ENCODE measurements around the gene SLC37A2. TPM values are rescaled to one million over a fixed set of nuclear protein-coding genes. Genes with fewer than 3 reads are reported as not detected.
A peak's percentile ranks its signal among the peaks of the same experiment; 100 is the strongest.

The SLC37A2 gene
- total RNA-seq, 4 donors from 2014 or later: 3.9 to 11.4 (median 7.2) TPM

- H3K9me3 ChIP-seq: no peaks in the 10 kb centered on the region
- DNase-seq (ENCODE audit: low spot score in 2 of 2): peak; percentile 54 to 76
- H3K4me3 ChIP-seq: no peak overlapping the region
- TF ChIP-seq EP300 (IDR thresholded peaks at IDR 0.05) (peak; percentile 65 to 83), POLR2A (IDR thresholded peaks at IDR 0.05) (no peak), CTCF (IDR thresholded peaks at IDR 0.05) (no peak)
- H3K27me3 ChIP-seq: peaks cover 0 to 4% of the 10 kb centered on the region in 2 donors
- WGBS, 2 donors: 61% methylated on average over 7 of the region's 7 CpGs
- no peaks in the 10 kb centered on the region for H3K36me3 ChIP-seq
- peak overlapping the region; percentile 9 to 63 (median 58) for H3K27ac ChIP-seq
- H3K4me1 ChIP-seq: peaks cover 0 to 19% (median 9%) of the 10 kb centered on the region in 4 donors
Observed at GRCh38 chr11:125070699-125071254, 7.7 kb downstream of the SLC37A2 start.

GRCh38 chr11:125071435-125071834 lies 8.3 kb downstream of the SLC37A2 start:
- 20 to 44% methylated on average over 5 of the region's 5 CpGs for WGBS, 2 donors
- Histone ChIP-seq H3K27ac (peak overlapping the region; percentile 9 to 63 (median 54)), H3K4me1 (peaks cover 0 to 19% (median 9%) of the 10 kb centered on the region in 4 donors), H3K4me3 (no peak overlapping the region), H3K36me3 (no peaks in the 10 kb centered on the region), H3K27me3 (peaks cover 0 to 4% of the 10 kb centered on the region in 2 donors), H3K9me3 (no peaks in the 10 kb centered on the region)
- DNase-seq (ENCODE audit: low spot score in 2 of 2): peak in 1 of 2 donors; percentile 29
- TF ChIP-seq CTCF (IDR thresholded peaks at IDR 0.05) (no peak), EP300 (IDR thresholded peaks at IDR 0.05) (no peak), POLR2A (IDR thresholded peaks at IDR 0.05) (no peak)

- peaks cover 0 to 19% (median 9%) of the 10 kb centered on the region in 4 donors for H3K4me1 ChIP-seq
- peaks cover 0 to 4% of the 10 kb centered on the region in 2 donors for H3K27me3 ChIP-seq
- no peaks in the 10 kb centered on the region for H3K9me3 ChIP-seq
- DNase-seq (ENCODE audit: low spot score in 2 of 2): no peak
- H3K4me3 ChIP-seq: no peak overlapping the region
- no peaks in the 10 kb centered on the region for H3K36me3 ChIP-seq
- H3K27ac ChIP-seq: peak overlapping the region in 3 of 4 donors; percentile 50 to 63 (median 59)
- no peak for TF ChIP-seq POLR2A (IDR thresholded peaks at IDR 0.05)
- TF ChIP-seq EP300 (IDR thresholded peaks at IDR 0.05): no peak
- TF ChIP-seq CTCF (IDR thresholded peaks at IDR 0.05): no peak
- 57 to 72% methylated on average over 6 of the region's 6 CpGs for WGBS, 2 donors
Observed at GRCh38 chr11:125071846-125072217, 8.7 kb downstream of the SLC37A2 start.

- H3K4me3 ChIP-seq: no peak overlapping the region
- no peaks in the 10 kb centered on the region for H3K9me3 ChIP-seq
- H3K27ac ChIP-seq: peak overlapping the region in 3 of 4 donors; percentile 52 to 63 (median 59)
- no peaks in the 10 kb centered on the region for H3K27me3 ChIP-seq
- peak in 1 of 2 donors; percentile 61 for TF ChIP-seq EP300 (IDR thresholded peaks at IDR 0.05)
- no peak for TF ChIP-seq CTCF (IDR thresholded peaks at IDR 0.05)
- TF ChIP-seq POLR2A (IDR thresholded peaks at IDR 0.05): no peak
- peaks cover 0 to 19% (median 9%) of the 10 kb centered on the region in 4 donors for H3K4me1 ChIP-seq
- H3K36me3 ChIP-seq: no peaks in the 10 kb centered on the region
- DNase-seq (ENCODE audit: low spot score in 2 of 2): peak in 1 of 2 donors; percentile 24
- 75 to 83% methylated on average over 11 to 12 of the region's 12 CpGs for WGBS, 2 donors
Observed at GRCh38 chr11:125072218-125072960, 9.3 kb downstream of the SLC37A2 start.
